Neutrophil (primary cell): ENCODE results near the gene MGAT4A.

Experiments used
- H3K27ac ChIP-seq: fragments of 200-600 bp; sonication (generic); 2 replicates; pipeline ENCODE4 v1.5.1; 2016; ENCODE audit warnings: mild to moderate bottlenecking, moderate library complexity
- H3K27me3 ChIP-seq: fragments of 200-600 bp; sonication (generic); 2 replicates; pipeline ENCODE4 v1.6.0; 2016; ENCODE audit warnings: mild to moderate bottlenecking
- H3K36me3 ChIP-seq: fragments of 200-600 bp; sonication (generic); 2 replicates; pipeline ENCODE4 v1.5.1; 2017
- H3K4me1 ChIP-seq, 2 experiments: fragments of 200-600 bp in 1 of 2; sonication (generic) in 1 of 2; 1 replicate in 1 of 2; 2 replicates in 1 of 2; pipeline versions ENCODE4 v1.5.1 to v1.6.1; 2013 to 2016; ENCODE audit warnings: low read depth in 1 of 2, low read length in 1 of 2, mild to moderate bottlenecking in 1 of 2, moderate library complexity in 1 of 2; ENCODE audit not compliant: control insufficient read depth in 1 of 2, insufficient read depth in 1 of 2
- H3K4me3 ChIP-seq, 2 experiments: fragments of 200-600 bp in 1 of 2; sonication (generic) in 1 of 2; 1 replicate in 1 of 2; 2 replicates in 1 of 2; pipeline ENCODE4 v1.5.1; 2013 to 2016; ENCODE audit warnings: low read depth in 1 of 2, low read length in 1 of 2, mild to moderate bottlenecking in 1 of 2, moderate library complexity in 1 of 2
- H3K9me3 ChIP-seq: fragments of 200-600 bp; sonication (generic); 2 replicates; pipeline ENCODE4 v1.5.1; 2016
- CTCF ChIP-seq: fragments of 200-600 bp; sonication (generic); IDR thresholded peaks from 2 replicates; pipeline ENCODE4 v1.5.1; 2016; ENCODE audit warnings: antibody characterized with exemption

MGAT4A gene

GRCh38 chr2:98693477-98693876 is 37.5 kb downstream of the MGAT4A start:
- no peaks in the 10 kb centered on the region for H3K27me3 ChIP-seq
- H3K9me3 ChIP-seq: no peaks in the 10 kb centered on the region
- H3K36me3 ChIP-seq: peaks cover 4% of the 10 kb centered on the region
- no peak for TF ChIP-seq CTCF
- no peak overlapping the region for H3K4me3 ChIP-seq
- H3K4me1 ChIP-seq: peaks cover 8 to 18% of the 10 kb centered on the region in 2 experiments
- H3K27ac ChIP-seq: no peak overlapping the region

- Histone ChIP-seq H3K27me3 (no peaks in the 10 kb centered on the region), H3K4me3 (no peak overlapping the region), H3K27ac (no peak overlapping the region), H3K36me3 (peaks cover 4% of the 10 kb centered on the region), H3K9me3 (no peaks in the 10 kb centered on the region), H3K4me1 (peaks cover 8 to 18% of the 10 kb centered on the region in 2 experiments)
- TF ChIP-seq CTCF: no peak
Measured at GRCh38 chr2:98692090-98693054, 38.6 kb downstream of the MGAT4A start.

- no peak for TF ChIP-seq CTCF
- Histone ChIP-seq H3K27ac (no peak overlapping the region), H3K27me3 (no peaks in the 10 kb centered on the region), H3K4me3 (no peak overlapping the region), H3K36me3 (peaks cover 4% of the 10 kb centered on the region), H3K9me3 (no peaks in the 10 kb centered on the region), H3K4me1 (peaks cover 6 to 17% of the 10 kb centered on the region in 2 experiments)
Measured at GRCh38 chr2:98691303-98691702, 39.6 kb downstream of the MGAT4A start.

- H3K9me3 ChIP-seq: no peaks in the 10 kb centered on the region
- no peak overlapping the region for H3K27ac ChIP-seq
- no peaks in the 10 kb centered on the region for H3K4me1 ChIP-seq
- H3K36me3 ChIP-seq: no peaks in the 10 kb centered on the region
- TF ChIP-seq CTCF: no peak
- H3K27me3 ChIP-seq: no peaks in the 10 kb centered on the region
- no peak overlapping the region for H3K4me3 ChIP-seq
Measured at GRCh38 chr2:98685930-98686887, 44.7 kb downstream of the MGAT4A start.

- no peaks in the 10 kb centered on the region for H3K4me1 ChIP-seq
- TF ChIP-seq CTCF: no peak
Measured at GRCh38 chr2:98683728-98684127, 47.2 kb downstream of the MGAT4A start.

More at GRCh38 chr2:98683728-98684127, 47.2 kb downstream of the MGAT4A start:
- Histone ChIP-seq H3K9me3 (no peaks in the 10 kb centered on the region), H3K4me3 (no peak overlapping the region), H3K27me3 (no peaks in the 10 kb centered on the region), H3K36me3 (no peaks in the 10 kb centered on the region), H3K27ac (no peak overlapping the region)
